Measurements from ENCODE around the gene ETV6. TPM values are rescaled to one million over a fixed set of nuclear protein-coding genes. Genes with fewer than 3 reads are reported as not detected.

The ETV6 gene
- total and polyA plus RNA-seq, 9 of the 15 experiments (the other 6 are each of a cell fraction or from before 2014, with no cell fraction given), result 0.81 to 12.7 (median 4.1) TPM

- FAIRE-seq (no peak), DNase-seq (ENCODE audit: extremely low read depth in 1 of 4, low spot score in 3 of 4) (no peak), ATAC-seq (no peak)
- H3K9ac ChIP-seq (ENCODE audit: insufficient read depth in 1 of 2, low read depth in 2 of 2, low read length in 2 of 2), result no peak overlapping the region
- intact Hi-C loops (cut with micrococcal nuclease), result no loop called here
- H2AFZ ChIP-seq (ENCODE audit: low read depth, low read length), result no peak overlapping the region
- POLR2A ChIA-PET, result no interaction called here
- in situ Hi-C loops (cut with MboI), result no loop called here
- H3K36me3 ChIP-seq (ENCODE audit: control insufficient read depth, insufficient read depth, low read length), result no peaks in the 10 kb centered on the region
- TF ChIP-seq TRIM24 (IDR thresholded peaks at IDR 0.05) (no peak), PYGO2 (tag; IDR thresholded peaks at IDR 0.05) (no peak), DIDO1 (tag; IDR thresholded peaks at IDR 0.05; ENCODE audit: low read depth) (no peak), ZNF830 (CRISPR knock-in tag; IDR thresholded peaks at IDR 0.05) (no peak), HNRNPH1 (optimal IDR thresholded peaks at IDR 0.05; ENCODE audit: low read depth, low read length) (no peak), KAT8 (IDR thresholded peaks at IDR 0.05; ENCODE audit: low read depth) (no peak), CREB3L1 (IDR thresholded peaks at IDR 0.05; ENCODE audit: borderline replicate concordance, low read depth) (no peak), MTF1 (CRISPR knock-in tag; IDR thresholded peaks at IDR 0.05; ENCODE audit: borderline replicate concordance) (no peak)
- H3K27ac ChIP-seq (ENCODE audit: extremely low read depth, low read depth, low read length), result no peak overlapping the region
- H3K79me2 ChIP-seq (ENCODE audit: control insufficient read depth, insufficient read depth, low read length), result no peaks in the 10 kb centered on the region
- no peak overlapping the region for H3K4me2 ChIP-seq (ENCODE audit: insufficient read depth, low read length)
- H4K20me1 ChIP-seq (replicated peaks; ENCODE audit: control insufficient read depth, insufficient read depth, low read length), result no peaks in the 10 kb centered on the region
- H3K4me3 ChIP-seq, result no peak overlapping the region
- CTCF ChIA-PET (ENCODE audit: low intra/inter-chr PET ratio), result no interaction called here
- no peaks in the 10 kb centered on the region for H3K4me1 ChIP-seq (replicated peaks in 1 of 2; ENCODE audit: control insufficient read depth in 2 of 2, insufficient read depth in 2 of 2, low read length in 2 of 2)
- no peaks in the 10 kb centered on the region for H3K9me1 ChIP-seq (ENCODE audit: control insufficient read depth, insufficient read depth, low read length)
- no peaks in the 10 kb centered on the region for H3K27me3 ChIP-seq (ENCODE audit: control insufficient read depth in 2 of 2, insufficient read depth in 2 of 2, low read length in 2 of 2)
- 59% methylated on average over 5 of the region's 5 CpGs for WGBS (ENCODE audit: insufficient coverage, low coverage, missing lambda C conversion rate)
- no peaks in the 10 kb centered on the region for H3K9me3 ChIP-seq (replicated peaks; ENCODE audit: control insufficient read depth, insufficient read depth, low read depth, low read length)
- no TSS peak for BruUV-seq (replicated peaks)
Measured at GRCh38 chr12:11697131-11697530, 47.7 kb downstream of the ETV6 start.
